HCT116 (cell line): ENCODE measurements around the gene PIMREG. TPM values are rescaled to one million over a fixed set of nuclear protein-coding genes. Genes with fewer than 3 reads are reported as not detected.

Source experiments
- ATAC-seq: fragments of 200-7000 bp; cut with Tn5 transposase; 2 replicates; pipeline ENCODE4 v1.9.1; 2020; ENCODE audit warnings: mild to moderate bottlenecking, moderate library complexity
- BruUV-seq: library from RNA; stranded (reverse); fragments of 400-500 nt; replicated peaks from 2 replicates; lab custom pipeline; 2021; lab: Mats Ljungman, UMichigan
- CTCF ChIA-PET: fragments of 300-600 bp; sonication (Branson Sonifier 250); formaldehyde crosslinking; loops from one replicate; lab custom pipeline; 2021; ENCODE audit warnings: antibody characterized with exemption; lab: Charles Lee
- POLR2A ChIA-PET: fragments of 300-600, 350-600 bp; sonication (Branson Sonifier 250); formaldehyde crosslinking; loops from one replicate; lab custom pipeline; 2021; ENCODE audit warnings: antibody characterized with exemption; lab: Charles Lee
- RAD21 ChIA-PET, 2 experiments: fragments of 300-600 bp; sonication (Branson Sonifier 250); formaldehyde crosslinking; loops; one replicate each; lab custom pipeline; 2023; ENCODE audit warnings: low total read pairs in 2 of 2; ENCODE audit not compliant: uncharacterized antibody in 2 of 2, unreplicated experiment in 2 of 2, low non-redundant PET in 1 of 2; lab: Charles Lee
- DNase-seq: peaks from one replicate; pipeline ENCODE4 v3.0.0-alpha.2; 2010; ENCODE audit warnings: low read depth, low spot score
- H2AFZ ChIP-seq: fragments of 200-600 bp; shearing (Covaris generic), sonication (generic); 2 replicates; pipeline ENCODE4 v1.6.1; 2017; ENCODE audit warnings: low read depth, mixed run types, mixed read lengths, antibody characterized with exemption, low read length; ENCODE audit not compliant: poor library complexity, severe bottlenecking
- H3K27ac ChIP-seq: 2 replicates; pipeline ENCODE4 v1.5.1; 2012; ENCODE audit warnings: low read depth, low read length
- H3K27me3 ChIP-seq: fragments of 200-600 bp; sonication (generic); 2 replicates; pipeline ENCODE4 v1.6.1; 2016; ENCODE audit warnings: mixed run types, low read length, mixed read lengths; ENCODE audit not compliant: insufficient read depth
- H3K36me3 ChIP-seq, 2 experiments: fragments of 200-500 bp in 1 of 2; fragments of 200-600 bp in 1 of 2; sonication (Bioruptor generic) in 1 of 2; sonication (generic) in 1 of 2; 2 replicates each; pipeline versions ENCODE4 v1.5.1 to v1.6.1; 2014 to 2016; ENCODE audit warnings: low read length in 2 of 2, inconsistent platforms in 1 of 2, mixed read lengths in 1 of 2, mixed run types in 1 of 2; ENCODE audit not compliant: insufficient read depth in 2 of 2, control insufficient read depth in 1 of 2
- H3K4me1 ChIP-seq, 2 experiments: fragments of 200-600 bp in 1 of 2; sonication (generic) in 1 of 2; 2 replicates each; pipeline versions ENCODE4 v1.5.1 to v1.6.1; 2012 to 2017; ENCODE audit warnings: low read length in 2 of 2, inconsistent platforms in 1 of 2, mild to moderate bottlenecking in 1 of 2, mixed read lengths in 1 of 2, mixed run types in 1 of 2, moderate library complexity in 1 of 2; ENCODE audit not compliant: insufficient read depth in 2 of 2, control insufficient read depth in 1 of 2
- H3K4me2 ChIP-seq: fragments of 200-600 bp; sonication (generic); 2 replicates; pipeline ENCODE4 v1.6.1; 2017; ENCODE audit warnings: mixed run types, low read length, mixed read lengths
- H3K4me3 ChIP-seq, 2 experiments: fragments of 200-600 bp in 1 of 2; sonication (generic) in 1 of 2; replicated peaks in 1 of 2; 2 replicates each; pipeline ENCODE4 v1.5.1; 2011 to 2016; ENCODE audit warnings: low read length in 2 of 2, control low read depth in 1 of 2, low read depth in 1 of 2, mild to moderate bottlenecking in 1 of 2, mixed read lengths in 1 of 2, mixed run types in 1 of 2
- H3K79me2 ChIP-seq: fragments of 200-600 bp; sonication (generic); 2 replicates; pipeline ENCODE4 v1.6.1; 2017; ENCODE audit warnings: mild to moderate bottlenecking, mixed run types, low read length, moderate library complexity, mixed read lengths; ENCODE audit not compliant: insufficient read depth
- H3K9ac ChIP-seq: fragments of 200-600 bp; sonication (generic); 2 replicates; pipeline ENCODE4 v1.6.1; 2016; ENCODE audit warnings: low read length, mixed read lengths
- H3K9me2 ChIP-seq: fragments of 200-600 bp; sonication (generic), shearing (Covaris generic); 2 replicates; pipeline ENCODE4 v1.6.1; 2017; ENCODE audit warnings: mixed run types, mild to moderate bottlenecking, moderate library complexity; ENCODE audit not compliant: insufficient read depth
- H3K9me3 ChIP-seq, 2 experiments: fragments of 200-500 bp in 1 of 2; fragments of 200-600 bp in 1 of 2; sonication (Bioruptor generic) in 1 of 2; sonication (generic) in 1 of 2; 2 replicates each; pipeline ENCODE4 v1.6.1; 2014 to 2017; ENCODE audit warnings: low read length in 2 of 2, mixed read lengths in 2 of 2, inconsistent platforms in 1 of 2, low read depth in 1 of 2, mild to moderate bottlenecking in 1 of 2, mixed run types in 1 of 2, moderate library complexity in 1 of 2; ENCODE audit not compliant: control insufficient read depth in 1 of 2, insufficient read depth in 1 of 2
- H4K20me1 ChIP-seq: fragments of 200-600 bp; sonication (generic), shearing (Covaris generic); 2 replicates; pipeline ENCODE4 v1.6.1; 2017; ENCODE audit warnings: mixed run types, mild to moderate bottlenecking, moderate library complexity; ENCODE audit not compliant: insufficient read depth
- CBX3 ChIP-seq: IDR thresholded peaks from 2 replicates; pipeline ENCODE4 v1.6.1; 2012; ENCODE audit warnings: low read depth
- CEBPB ChIP-seq: IDR thresholded peaks from 2 replicates; pipeline ENCODE4 v1.6.1; 2012; ENCODE audit warnings: low read depth
- ELF1 ChIP-seq: IDR thresholded peaks from 2 replicates; pipeline ENCODE4 v1.6.1; 2012; ENCODE audit warnings: low read depth, borderline replicate concordance
- EZH2 ChIP-seq: fragments of 200-600 bp; sonication (generic); IDR thresholded peaks from 2 replicates; pipeline ENCODE4 v1.6.1; 2017; ENCODE audit warnings: antibody characterized with exemption, mixed run types
- EZH2phosphoT487 ChIP-seq: fragments of 200-600 bp; IDR thresholded peaks from 2 replicates; pipeline ENCODE4 v1.6.1; 2018; ENCODE audit warnings: antibody characterized with exemption, borderline replicate concordance
- FOSL1 ChIP-seq: IDR thresholded peaks from 2 replicates; pipeline ENCODE4 v1.6.1; 2012; ENCODE audit warnings: low read depth
- JUND ChIP-seq: IDR thresholded peaks from 2 replicates; pipeline ENCODE4 v1.6.1; 2012
- POLR2AphosphoS5 ChIP-seq: IDR thresholded peaks from 2 replicates; pipeline ENCODE4 v1.6.1; 2011; ENCODE audit warnings: mild to moderate bottlenecking, low read depth, low read length, moderate library complexity
- RAD21 ChIP-seq: IDR thresholded peaks from 2 replicates; pipeline ENCODE4 v1.6.1; 2012; ENCODE audit warnings: low read depth, mild to moderate bottlenecking
- SIN3A ChIP-seq: IDR thresholded peaks from 2 replicates; pipeline ENCODE4 v1.6.1; 2012; ENCODE audit warnings: low read depth
- SP1 ChIP-seq: IDR thresholded peaks from 2 replicates; pipeline ENCODE4 v1.6.1; 2012; ENCODE audit warnings: low read depth
- SRF ChIP-seq: IDR thresholded peaks from 2 replicates; pipeline ENCODE4 v1.6.1; 2012; ENCODE audit warnings: low read depth
- ZFX ChIP-seq: fragments of 450-650 bp; IDR thresholded peaks from 2 replicates; pipeline ENCODE4 v1.6.1; 2017
- intact Hi-C: fragments of 100-400 bp; cut with micrococcal nuclease; formaldehyde crosslinking; loops from 2 replicates; pipeline ENCODE4 v1.10.0; 2022
- total RNA-seq: library from RNA; stranded (reverse); gene quantifications from one replicate; pipeline ENCODE4 v1.2.1, GENCODE V29; 2021; ENCODE audit not compliant: unreplicated experiment
- TF ChIP-seq, protein P1 (sequence below): IDR thresholded peaks from 2 replicates; pipeline ENCODE4 v1.6.1; 2012; ENCODE audit warnings: low read depth
- TF ChIP-seq, protein P2 (sequence below), 3 experiments: fragments of 200-600 bp in 1 of 3; sonication (generic) in 1 of 3; IDR thresholded peaks in 2 of 3; conservative IDR thresholded peaks in 1 of 3; 2 replicates each; pipeline ENCODE4 v1.5.1; 2012 to 2017; ENCODE audit warnings: low read depth in 2 of 3, low read length in 2 of 3, antibody characterized with exemption in 1 of 3, borderline replicate concordance in 1 of 3, control low read depth in 1 of 3, mild to moderate bottlenecking in 1 of 3, mixed read lengths in 1 of 3, mixed run types in 1 of 3, moderate library complexity in 1 of 3; ENCODE audit not compliant: insufficient read depth in 1 of 3
- TF ChIP-seq, protein P3 (sequence below): IDR thresholded peaks from 2 replicates; pipeline ENCODE4 v1.6.1; 2012

Gene PIMREG
- total RNA-seq, 1 experiment from 2014 or later, result 57.0 TPM

DNA sequence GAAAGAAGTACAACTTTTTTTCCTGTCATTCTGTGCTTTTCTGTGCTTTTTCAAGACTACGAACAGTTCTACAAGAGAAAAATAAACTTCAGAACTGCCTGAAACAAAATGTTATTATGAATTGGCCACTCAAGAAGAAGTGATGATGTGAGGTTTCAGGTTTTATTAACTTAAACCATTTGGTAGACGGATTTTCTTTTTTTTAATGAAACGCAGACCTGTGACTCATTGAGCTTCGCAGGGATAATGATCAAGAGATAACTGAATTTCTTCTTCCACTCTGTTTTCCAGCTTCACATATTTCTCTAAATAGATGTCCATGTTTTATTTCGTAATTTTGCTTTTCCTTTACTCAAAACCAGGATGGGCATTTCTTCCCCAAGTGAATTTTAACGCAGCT is 42.0 kb upstream of the PIMREG start:
- ATAC-seq (no peak), DNase-seq (no peak)
- Histone ChIP-seq H3K4me2 (no peak overlapping the region), H3K4me1 (no peaks in the 10 kb centered on the region), H3K9ac (no peak overlapping the region), H3K27me3 (peaks cover 56% of the 10 kb centered on the region), H3K9me2 (no peaks in the 10 kb centered on the region), H3K36me3 (no peaks in the 10 kb centered on the region), H2AFZ (no peak overlapping the region), H4K20me1 (no peaks in the 10 kb centered on the region), H3K9me3 (no peaks in the 10 kb centered on the region), H3K79me2 (no peaks in the 10 kb centered on the region), H3K4me3 (no peak overlapping the region), H3K27ac (no peak overlapping the region)
- no TSS peak for BruUV-seq
- ChIA-PET POLR2A (no interaction called here), RAD21 (no interaction called here), CTCF (no interaction called here)
- intact Hi-C loops, result no loop called here
- TF ChIP-seq, protein P1, sequence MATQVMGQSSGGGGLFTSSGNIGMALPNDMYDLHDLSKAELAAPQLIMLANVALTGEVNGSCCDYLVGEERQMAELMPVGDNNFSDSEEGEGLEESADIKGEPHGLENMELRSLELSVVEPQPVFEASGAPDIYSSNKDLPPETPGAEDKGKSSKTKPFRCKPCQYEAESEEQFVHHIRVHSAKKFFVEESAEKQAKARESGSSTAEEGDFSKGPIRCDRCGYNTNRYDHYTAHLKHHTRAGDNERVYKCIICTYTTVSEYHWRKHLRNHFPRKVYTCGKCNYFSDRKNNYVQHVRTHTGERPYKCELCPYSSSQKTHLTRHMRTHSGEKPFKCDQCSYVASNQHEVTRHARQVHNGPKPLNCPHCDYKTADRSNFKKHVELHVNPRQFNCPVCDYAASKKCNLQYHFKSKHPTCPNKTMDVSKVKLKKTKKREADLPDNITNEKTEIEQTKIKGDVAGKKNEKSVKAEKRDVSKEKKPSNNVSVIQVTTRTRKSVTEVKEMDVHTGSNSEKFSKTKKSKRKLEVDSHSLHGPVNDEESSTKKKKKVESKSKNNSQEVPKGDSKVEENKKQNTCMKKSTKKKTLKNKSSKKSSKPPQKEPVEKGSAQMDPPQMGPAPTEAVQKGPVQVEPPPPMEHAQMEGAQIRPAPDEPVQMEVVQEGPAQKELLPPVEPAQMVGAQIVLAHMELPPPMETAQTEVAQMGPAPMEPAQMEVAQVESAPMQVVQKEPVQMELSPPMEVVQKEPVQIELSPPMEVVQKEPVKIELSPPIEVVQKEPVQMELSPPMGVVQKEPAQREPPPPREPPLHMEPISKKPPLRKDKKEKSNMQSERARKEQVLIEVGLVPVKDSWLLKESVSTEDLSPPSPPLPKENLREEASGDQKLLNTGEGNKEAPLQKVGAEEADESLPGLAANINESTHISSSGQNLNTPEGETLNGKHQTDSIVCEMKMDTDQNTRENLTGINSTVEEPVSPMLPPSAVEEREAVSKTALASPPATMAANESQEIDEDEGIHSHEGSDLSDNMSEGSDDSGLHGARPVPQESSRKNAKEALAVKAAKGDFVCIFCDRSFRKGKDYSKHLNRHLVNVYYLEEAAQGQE, result no peak
- TF ChIP-seq SRF (no peak), EZH2 (no peak), EZH2phosphoT487 (no peak), ZFX (no peak), POLR2AphosphoS5 (no peak), SIN3A (no peak), SP1 (no peak), CEBPB (no peak), ELF1 (no peak), FOSL1 (no peak), CBX3 (no peak), JUND (no peak), RAD21 (no peak)
- TF ChIP-seq, protein P2, sequence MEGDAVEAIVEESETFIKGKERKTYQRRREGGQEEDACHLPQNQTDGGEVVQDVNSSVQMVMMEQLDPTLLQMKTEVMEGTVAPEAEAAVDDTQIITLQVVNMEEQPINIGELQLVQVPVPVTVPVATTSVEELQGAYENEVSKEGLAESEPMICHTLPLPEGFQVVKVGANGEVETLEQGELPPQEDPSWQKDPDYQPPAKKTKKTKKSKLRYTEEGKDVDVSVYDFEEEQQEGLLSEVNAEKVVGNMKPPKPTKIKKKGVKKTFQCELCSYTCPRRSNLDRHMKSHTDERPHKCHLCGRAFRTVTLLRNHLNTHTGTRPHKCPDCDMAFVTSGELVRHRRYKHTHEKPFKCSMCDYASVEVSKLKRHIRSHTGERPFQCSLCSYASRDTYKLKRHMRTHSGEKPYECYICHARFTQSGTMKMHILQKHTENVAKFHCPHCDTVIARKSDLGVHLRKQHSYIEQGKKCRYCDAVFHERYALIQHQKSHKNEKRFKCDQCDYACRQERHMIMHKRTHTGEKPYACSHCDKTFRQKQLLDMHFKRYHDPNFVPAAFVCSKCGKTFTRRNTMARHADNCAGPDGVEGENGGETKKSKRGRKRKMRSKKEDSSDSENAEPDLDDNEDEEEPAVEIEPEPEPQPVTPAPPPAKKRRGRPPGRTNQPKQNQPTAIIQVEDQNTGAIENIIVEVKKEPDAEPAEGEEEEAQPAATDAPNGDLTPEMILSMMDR (IDR thresholded peaks at IDR 0.05 in 2 of 3, conservative IDR thresholded peaks at IDR 0.05 in 1 of 3; ENCODE audit: borderline replicate concordance in 1 of 3, insufficient read depth in 1 of 3, low read depth in 2 of 3, low read length in 2 of 3), result no peak
- TF ChIP-seq, protein P3, sequence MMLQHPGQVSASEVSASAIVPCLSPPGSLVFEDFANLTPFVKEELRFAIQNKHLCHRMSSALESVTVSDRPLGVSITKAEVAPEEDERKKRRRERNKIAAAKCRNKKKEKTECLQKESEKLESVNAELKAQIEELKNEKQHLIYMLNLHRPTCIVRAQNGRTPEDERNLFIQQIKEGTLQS, result no peak
